HuH-7.5 (cell line): ENCODE measurements around the gene MAN2A1.

Experiments
- DNase-seq: peaks from one replicate; pipeline ENCODE4 v3.0.0; 2011; ENCODE audit warnings: low spot score

MAN2A1 gene

GRCh38 chr5:109706095-109706494, 16.4 kb downstream of the MAN2A1 start:
- DNase-seq = no peak

- no peak for DNase-seq
These were observed 17.8 kb downstream of the MAN2A1 start for GRCh38 chr5:109707531-109707930.

- no peak for DNase-seq
These were observed 19.1 kb downstream of the MAN2A1 start for GRCh38 chr5:109708813-109709212.

- no peak for DNase-seq
These were observed 19.5 kb downstream of the MAN2A1 start for GRCh38 chr5:109709225-109709624.

GRCh38 chr5:109711673-109712072, 21.9 kb downstream of the MAN2A1 start:
- DNase-seq = no peak

- no peak for DNase-seq
These were observed 23.7 kb downstream of the MAN2A1 start for GRCh38 chr5:109713453-109713852.

GRCh38 chr5:109714592-109714991, 24.9 kb downstream of the MAN2A1 start:
- DNase-seq = no peak

GRCh38 chr5:109718216-109718615, 28.5 kb downstream of the MAN2A1 start:
- DNase-seq = no peak

GRCh38 chr5:109718632-109719031, 28.9 kb downstream of the MAN2A1 start:
- no peak for DNase-seq

GRCh38 chr5:109719978-109720377, 30.3 kb downstream of the MAN2A1 start:
- DNase-seq = no peak

GRCh38 chr5:109721741-109722140, 32.0 kb downstream of the MAN2A1 start:
- DNase-seq = no peak

GRCh38 chr5:109723606-109724005, 33.9 kb downstream of the MAN2A1 start:
- DNase-seq = no peak

GRCh38 chr5:109725135-109725534, 35.4 kb downstream of the MAN2A1 start:
- DNase-seq = no peak

GRCh38 chr5:109739741-109740728, 50.3 kb downstream of the MAN2A1 start:
- DNase-seq = no peak

GRCh38 chr5:109740966-109741365, 51.2 kb downstream of the MAN2A1 start:
- DNase-seq = no peak

GRCh38 chr5:109741390-109741789, 51.7 kb downstream of the MAN2A1 start:
- no peak for DNase-seq

GRCh38 chr5:109743041-109743531, 53.4 kb downstream of the MAN2A1 start:
- no peak for DNase-seq

GRCh38 chr5:109743770-109744212, 54.1 kb downstream of the MAN2A1 start:
- no peak for DNase-seq

GRCh38 chr5:109744261-109744660, 54.5 kb downstream of the MAN2A1 start:
- DNase-seq = no peak

- no peak for DNase-seq
These were observed 58.8 kb downstream of the MAN2A1 start for GRCh38 chr5:109748546-109748945.

GRCh38 chr5:109750463-109750862, 60.7 kb downstream of the MAN2A1 start:
- no peak for DNase-seq

GRCh38 chr5:109753279-109753678, 63.6 kb downstream of the MAN2A1 start:
- no peak for DNase-seq

- DNase-seq = no peak
These were observed 64.6 kb downstream of the MAN2A1 start for GRCh38 chr5:109754319-109754718.

- DNase-seq = no peak
These were observed 66.0 kb downstream of the MAN2A1 start for GRCh38 chr5:109755761-109756160.
